IMR-90 (cell line): ENCODE data around the gene MSI2. TPM values are rescaled to one million over a fixed set of nuclear protein-coding genes. Genes with fewer than 3 reads are reported as not detected.
A peak's percentile ranks its signal among the peaks of the same experiment; 100 is the strongest.

Experiments used
- ATAC-seq: fragments of 200-7000 bp; cut with Tn5 transposase; 2 replicates; pipeline ENCODE4 v1.9.1; 2020; ENCODE audit warnings: low read depth, mild to moderate bottlenecking, moderate library complexity
- BruUV-seq: library from RNA; stranded (reverse); fragments of 400-500 nt; replicated peaks from 2 replicates; lab custom pipeline; 2021; lab: Mats Ljungman, UMichigan
- CTCF ChIA-PET: fragments of 300-600 bp; formaldehyde crosslinking; extraction: SDS; loops from one replicate; lab custom pipeline; 2021; ENCODE audit warnings: antibody characterized with exemption; lab: Yijun Ruan, JAX
- POLR2A ChIA-PET: fragments of 300-600 bp; sonication (Branson Sonifier 250); formaldehyde crosslinking; loops from one replicate; lab custom pipeline; 2022; ENCODE audit warnings: antibody characterized with exemption; ENCODE audit not compliant: unreplicated experiment; lab: Charles Lee
- DNase-seq: peaks from one replicate; pipeline ENCODE4 v3.0.0; 2013
- H2AFZ ChIP-seq: replicated peaks from 2 replicates; pipeline ENCODE3; 2013; ENCODE audit warnings: low read length, mild to moderate bottlenecking; ENCODE audit not compliant: poor library complexity
- H2AK5ac ChIP-seq: 2 replicates; pipeline ENCODE4 v1.6.1; 2013; ENCODE audit warnings: low read depth, low read length, inconsistent platforms
- H2AK9ac ChIP-seq: replicated peaks from 2 replicates; pipeline ENCODE3; 2013; ENCODE audit warnings: mild to moderate bottlenecking, low read depth, low read length, moderate library complexity; ENCODE audit not compliant: poor library complexity
- H2BK120ac ChIP-seq: 2 replicates; pipeline ENCODE4 v1.6.1; 2013; ENCODE audit warnings: low read depth, low read length, inconsistent platforms
- H2BK15ac ChIP-seq: 3 replicates; pipeline ENCODE4 v1.6.1; 2013; ENCODE audit warnings: low read depth, low read length, inconsistent platforms
- H2BK20ac ChIP-seq: 2 replicates; pipeline ENCODE4 v1.6.1; 2013; ENCODE audit warnings: low read depth, mild to moderate bottlenecking, inconsistent platforms, low read length, moderate library complexity
- H2BK5ac ChIP-seq: 2 replicates; pipeline ENCODE4 v1.6.1; 2013; ENCODE audit warnings: mild to moderate bottlenecking, low read depth, low read length, inconsistent platforms; ENCODE audit not compliant: poor library complexity, severe bottlenecking
- H3K14ac ChIP-seq: replicated peaks from 2 replicates; pipeline ENCODE4 v1.6.1; 2013; ENCODE audit warnings: low read depth, low read length, inconsistent platforms
- H3K18ac ChIP-seq: 2 replicates; pipeline ENCODE4 v1.6.1; 2013; ENCODE audit warnings: low read depth, low read length, control low read depth
- H3K23ac ChIP-seq: 2 replicates; pipeline ENCODE4 v1.6.1; 2013; ENCODE audit warnings: low read depth, low read length, inconsistent platforms
- H3K27ac ChIP-seq: 2 replicates; pipeline ENCODE4 v1.5.1; 2013; ENCODE audit warnings: mild to moderate bottlenecking, control low read depth, low read length; ENCODE audit not compliant: insufficient read depth
- H3K27me3 ChIP-seq: 2 replicates; pipeline ENCODE4 v1.6.1; 2013; ENCODE audit warnings: low read length; ENCODE audit not compliant: control insufficient read depth, insufficient read depth
- H3K36me3 ChIP-seq: 2 replicates; pipeline ENCODE4 v1.6.1; 2013; ENCODE audit warnings: low read length, mixed read lengths; ENCODE audit not compliant: control insufficient read depth, insufficient read depth
- H3K4ac ChIP-seq: 2 replicates; pipeline ENCODE4 v1.6.1; 2013; ENCODE audit warnings: low read depth, low read length, inconsistent platforms
- H3K4me1 ChIP-seq: 2 replicates; pipeline ENCODE4 v1.6.1; 2013; ENCODE audit warnings: low read length, mixed read lengths; ENCODE audit not compliant: control insufficient read depth, insufficient read depth
- H3K4me2 ChIP-seq: 2 replicates; pipeline ENCODE4 v1.6.1; 2013; ENCODE audit warnings: low read depth, mild to moderate bottlenecking, control low read depth, low read length, moderate library complexity
- H3K4me3 ChIP-seq: 2 replicates; pipeline ENCODE4 v1.5.1; 2013; ENCODE audit warnings: low read depth, mild to moderate bottlenecking, control low read depth, low read length, moderate library complexity; ENCODE audit not compliant: insufficient read depth
- H3K56ac ChIP-seq: 2 replicates; pipeline ENCODE4 v1.6.1; 2013; ENCODE audit warnings: low read length, inconsistent platforms; ENCODE audit not compliant: insufficient read depth; ENCODE audit errors: extremely low read depth
- H3K79me1 ChIP-seq, 2 experiments: 2 replicates each; pipeline ENCODE4 v1.6.1; 2013; ENCODE audit warnings: low read length in 2 of 2, inconsistent platforms in 1 of 2, low read depth in 1 of 2
- H3K9ac ChIP-seq: 2 replicates; pipeline ENCODE4 v1.6.1; 2013; ENCODE audit warnings: low read depth, low read length, control low read depth
- H3K9me1 ChIP-seq: 2 replicates; pipeline ENCODE4 v1.6.1; 2013; ENCODE audit warnings: low read length, inconsistent platforms; ENCODE audit not compliant: insufficient read depth
- H3K9me3 ChIP-seq: 2 replicates; pipeline ENCODE4 v1.6.1; 2013; ENCODE audit warnings: low read length; ENCODE audit not compliant: control insufficient read depth, insufficient read depth
- H4K20me1 ChIP-seq: 2 replicates; pipeline ENCODE4 v1.6.1; 2013; ENCODE audit warnings: low read length, inconsistent platforms; ENCODE audit not compliant: insufficient read depth
- H4K5ac ChIP-seq: 2 replicates; pipeline ENCODE4 v1.6.1; 2013; ENCODE audit warnings: mild to moderate bottlenecking, low read depth, low read length, control low read depth
- H4K8ac ChIP-seq, 2 experiments: 2 replicates each; pipeline ENCODE4 v1.6.1; 2013; ENCODE audit warnings: low read depth in 2 of 2, low read length in 2 of 2, control low read depth in 1 of 2, inconsistent platforms in 1 of 2
- H4K91ac ChIP-seq: 2 replicates; pipeline ENCODE4 v1.6.1; 2013; ENCODE audit warnings: low read depth, low read length, inconsistent platforms; ENCODE audit not compliant: insufficient read depth
- BHLHE40 ChIP-seq: fragments of 150-350 bp; IDR thresholded peaks from 2 replicates; pipeline ENCODE4 v1.6.1; 2016; ENCODE audit warnings: mild to moderate bottlenecking, low read depth, low read length
- CEBPB ChIP-seq: IDR thresholded peaks from 2 replicates; pipeline ENCODE4 v1.6.1; 2012; ENCODE audit warnings: low read depth, low read length, improper control_type of control experiment
- FOS ChIP-seq: fragments of 150-350 bp; IDR thresholded peaks from 2 replicates; pipeline ENCODE4 v1.6.1; 2016; ENCODE audit warnings: low read depth, low read length
- MAFK ChIP-seq: IDR thresholded peaks from 2 replicates; pipeline ENCODE4 v1.6.1; 2012; ENCODE audit warnings: low read depth, low read length, improper control_type of control experiment
- MAZ ChIP-seq: IDR thresholded peaks from 2 replicates; pipeline ENCODE4 v1.6.1; 2012; ENCODE audit warnings: low read depth, mild to moderate bottlenecking, low read length, improper control_type of control experiment, moderate library complexity, borderline replicate concordance
- MXI1 ChIP-seq: IDR thresholded peaks from 2 replicates; pipeline ENCODE4 v1.6.1; 2012; ENCODE audit warnings: low read depth, mild to moderate bottlenecking, low read length, moderate library complexity, borderline replicate concordance
- NFE2L2 ChIP-seq: fragments of 150-350 bp; IDR thresholded peaks from 2 replicates; pipeline ENCODE4 v1.6.1; 2016; ENCODE audit warnings: low read depth, mild to moderate bottlenecking, low read length
- RCOR1 ChIP-seq: IDR thresholded peaks from 2 replicates; pipeline ENCODE4 v1.6.1; 2012; ENCODE audit warnings: mild to moderate bottlenecking, low read length, improper control_type of control experiment; ENCODE audit not compliant: insufficient replicate concordance
- RFX5 ChIP-seq: IDR thresholded peaks from 2 replicates; pipeline ENCODE4 v1.8.0; 2012; ENCODE audit warnings: low read depth, mild to moderate bottlenecking, low read length, moderate library complexity
- SMC3 ChIP-seq: fragments of 150-350 bp; IDR thresholded peaks from 2 replicates; pipeline ENCODE4 v1.6.1; 2016; ENCODE audit warnings: low read depth, mild to moderate bottlenecking, antibody characterized with exemption, low read length, moderate library complexity
- WGBS, 2 experiments: methylation state at CpG; one replicate each; pipeline versions ENCODE4 v1.1.5 to v1.1.7; 2013; ENCODE audit warnings: missing lambda C conversion rate in 2 of 2; ENCODE audit not compliant: insufficient read length in 1 of 2; ENCODE audit errors: extremely low coverage in 2 of 2; 5-methylcytosine and 5-hydroxymethylcytosine counted together
- dilution Hi-C: fragments of 300-500 bp; cut with HindIII; formaldehyde crosslinking; loops from one replicate; pipeline ENCODE4 v1.14.3; 2018; ENCODE audit warnings: low sequenced_read_pairs; ENCODE audit not compliant: unreplicated experiment
- in situ Hi-C: fragments of 300-500 bp; cut with MboI; formaldehyde crosslinking; loops from 3 replicates; pipeline ENCODE4 v1.14.3; 2019; ENCODE audit warnings: low sequenced_read_pairs, inconsistent platforms, mixed read lengths
- intact Hi-C: fragments of 100-400 bp; cut with micrococcal nuclease; formaldehyde crosslinking; loops from 2 replicates; pipeline ENCODE4 v1.10.0; 2022
- polyA plus RNA-seq, 3 experiments: library from polyadenylated mRNA; depleted of rRNA; stranded (reverse); fragments of >200 nt; gene quantifications; 2 replicates each; pipeline ENCODE4 v1.2.3, GENCODE V29; 2012; ENCODE audit warnings: low replicate concordance in 1 of 3
- total RNA-seq: library from RNA; depleted of rRNA; stranded (reverse); fragments of >200 nt; gene quantifications from 2 replicates; pipeline ENCODE4 v1.2.3, GENCODE V29; 2012

Gene MSI2
- total and polyA plus RNA-seq, 2 of the 4 experiments (the other 2 are of a cell fraction), result 13.0 to 16.0 TPM

DNA sequence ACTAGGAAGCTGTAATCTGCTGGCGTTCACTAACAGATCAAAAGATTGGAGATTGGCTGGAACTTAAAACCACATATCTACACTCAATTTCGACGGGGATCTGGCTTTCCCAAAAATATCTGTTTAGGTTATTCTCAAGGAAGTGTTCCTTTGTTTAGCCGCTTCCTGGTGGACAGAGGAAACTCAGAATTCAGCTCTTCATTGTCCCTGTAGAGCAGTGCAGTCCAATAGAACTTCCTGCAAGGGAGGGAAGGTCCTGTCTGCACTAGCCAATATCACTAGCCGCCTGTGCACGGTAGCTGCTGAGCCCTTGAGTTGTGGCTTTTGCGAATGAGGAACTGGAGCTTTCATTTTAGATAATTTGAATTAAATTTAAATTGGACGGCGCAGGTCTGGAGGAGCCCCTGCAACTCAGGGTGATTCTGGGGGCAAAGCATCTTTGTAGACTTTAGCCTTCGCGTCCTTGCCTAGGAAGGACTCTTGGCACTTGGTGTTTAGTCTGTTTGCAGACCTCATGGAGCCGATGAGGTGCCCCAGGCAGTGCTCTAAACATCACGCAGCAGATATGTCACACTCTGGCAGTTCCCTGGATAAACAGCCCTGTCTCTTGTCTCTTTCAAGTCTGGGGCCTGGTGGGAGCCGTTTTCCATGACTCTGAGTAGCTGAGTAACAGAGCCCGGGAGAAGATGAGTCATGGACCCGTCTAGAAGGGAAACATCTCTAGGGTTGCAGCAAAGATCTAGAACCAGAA lies 366.5 kb downstream of the MSI2 start:
- no peak overlapping the region for H2AK9ac ChIP-seq
- peak overlapping the region; percentile 38 for H3K4ac ChIP-seq
- ATAC-seq (peak; percentile 91), DNase-seq (peak; percentile 85)
- peak overlapping the region; percentile 80 for H2AFZ ChIP-seq
- peak overlapping the region; percentile 15; the same call in 1 of the 2 replicates for H3K18ac ChIP-seq
- H3K4me3 ChIP-seq, result no peak overlapping the region
- CTCF ChIA-PET, result interaction anchor here (0.5 to 1.6 kb wide), 7 partner anchors 9 to 574 kb away, joined by 3 to 8 read pairs (median 3); no protein-coding TSS in a partner anchor
- peaks cover 0 to 4% of the 10 kb centered on the region in 2 experiments; a peak in 1 of 4 replicates for H3K79me1 ChIP-seq
- peak overlapping the region; percentile 26; the same call in 1 of the 2 replicates for H2AK5ac ChIP-seq
- intact Hi-C loops, result loop anchor here (5.0 kb wide), 1 partner anchor 39 kb away; no protein-coding TSS in a partner anchor
- 0 out of 2 replicates have a peak, but pooled peaks cover 2% of the 10 kb centered on the region for H3K36me3 ChIP-seq
- WGBS, 2 experiments, result 5% methylated on average over 12 of the region's 16 CpGs; no CpG with 5 or more reads in 1 of the 2 experiments
- dilution Hi-C loops, result no loop called here
- peak overlapping the region; percentile 2; the same call in 1 of the 2 replicates for H3K27ac ChIP-seq
- H3K9me1 ChIP-seq, result peaks cover 34% of the 10 kb centered on the region; the same call in 1 of the 2 replicates
- POLR2A ChIA-PET, result interaction anchor here (0.5 to 0.6 kb wide), 2 partner anchors 135 to 218 kb away, joined by 3 read pairs; no protein-coding TSS in a partner anchor
- peak overlapping the region; percentile 39 for H3K23ac ChIP-seq
- no peaks in the 10 kb centered on the region for H4K20me1 ChIP-seq
- H2BK5ac ChIP-seq, result peak overlapping the region; percentile 32
- peak overlapping the region; percentile 31 to 47; a peak in 3 of 4 replicates for H4K8ac ChIP-seq
- in situ Hi-C loops, result no loop called here
- TF ChIP-seq RCOR1 (peak; percentile 13), CEBPB (0 out of 2 replicates have a peak, but pooled peaks have one; percentile 37), MXI1 (no peak), SMC3 (0 out of 2 replicates have a peak, but pooled peaks have one; percentile 12), MAZ (0 out of 2 replicates have a peak, but pooled peaks have one; percentile 39), RFX5 (no peak), BHLHE40 (peak; percentile 65), FOS (peak; percentile 97), MAFK (no peak), NFE2L2 (peak; percentile 38; the same call in 1 of the 2 replicates)
- no TSS peak for BruUV-seq
- H2BK15ac ChIP-seq, result no peak overlapping the region
- H3K4me2 ChIP-seq, result peak overlapping the region; percentile 14
- peak overlapping the region; percentile 44; the same call in 1 of the 2 replicates for H3K56ac ChIP-seq
- peak overlapping the region; percentile 10 for H3K14ac ChIP-seq
- H2BK120ac ChIP-seq, result peak overlapping the region; percentile 69
- H3K9me3 ChIP-seq, result no peaks in the 10 kb centered on the region
- peak overlapping the region; percentile 18; the same call in 1 of the 2 replicates for H3K9ac ChIP-seq
- H3K27me3 ChIP-seq, result no peaks in the 10 kb centered on the region
- peak overlapping the region; percentile 12; the same call in 1 of the 2 replicates for H4K5ac ChIP-seq
- peaks cover 18% of the 10 kb centered on the region for H3K4me1 ChIP-seq
- H2BK20ac ChIP-seq, result peak overlapping the region; percentile 65
- H4K91ac ChIP-seq, result peak overlapping the region; percentile 67
